Keratinocyte (primary cell): Measurements from ENCODE around the gene NUP205. TPM values are rescaled to one million over a fixed set of nuclear protein-coding genes. Genes with fewer than 3 reads are reported as not detected.

Source experiments
- DNase-seq: peaks from one replicate; pipeline ENCODE4 v3.0.0-alpha.2; 2011; ENCODE audit warnings: low read depth, missing footprints, low spot score
- FAIRE-seq: peaks from 2 replicates; lab custom pipeline; 2011; peaks lifted over from hg19 to GRCh38; lab: Jason Lieb, UNC
- H2AFZ ChIP-seq: 2 replicates; pipeline ENCODE4 v1.6.0; 2012; ENCODE audit warnings: low read length, control low read depth, inconsistent platforms; ENCODE audit not compliant: control insufficient read depth
- H3K27ac ChIP-seq: 2 replicates; pipeline ENCODE4 v1.5.1; 2011; ENCODE audit warnings: low read length; ENCODE audit not compliant: control insufficient read depth, insufficient read depth
- H3K27me3 ChIP-seq: 3 replicates; pipeline ENCODE4 v1.6.0; 2011; ENCODE audit warnings: low read length; ENCODE audit not compliant: control insufficient read depth, insufficient read depth; ENCODE audit errors: extremely low read depth
- H3K36me3 ChIP-seq, 2 experiments: 2 replicates in 1 of 2; 3 replicates in 1 of 2; pipeline ENCODE4 v1.5.1; 2011; ENCODE audit warnings: low read length in 2 of 2, mild to moderate bottlenecking in 1 of 2; ENCODE audit not compliant: control insufficient read depth in 2 of 2, insufficient read depth in 2 of 2; ENCODE audit errors: extremely low read depth in 1 of 2
- H3K4me1 ChIP-seq: 3 replicates; pipeline ENCODE4 v1.5.1; 2011; ENCODE audit warnings: low read length; ENCODE audit not compliant: control insufficient read depth, insufficient read depth; ENCODE audit errors: extremely low read depth
- H3K4me2 ChIP-seq: 3 replicates; pipeline ENCODE4 v1.6.0; 2011; ENCODE audit warnings: low read depth, low read length; ENCODE audit not compliant: control insufficient read depth, insufficient read depth; ENCODE audit errors: extremely low read depth
- H3K4me3 ChIP-seq, 3 experiments: fragments of 200-600 bp in 1 of 3; sonication (generic) in 1 of 3; 2 replicates in 2 of 3; 3 replicates in 1 of 3; pipeline ENCODE4 v1.5.1; 2011 to 2016; ENCODE audit warnings: low read length in 3 of 3, mild to moderate bottlenecking in 3 of 3, control low read depth in 2 of 3, inconsistent platforms in 1 of 3, low read depth in 1 of 3, mixed read lengths in 1 of 3, mixed run types in 1 of 3, moderate library complexity in 1 of 3; ENCODE audit not compliant: control insufficient read depth in 2 of 3, insufficient read depth in 2 of 3; ENCODE audit errors: extremely low read depth in 1 of 3
- H3K79me2 ChIP-seq: 2 replicates; pipeline ENCODE4 v1.6.0; 2012; ENCODE audit warnings: low read length; ENCODE audit not compliant: control insufficient read depth, insufficient read depth
- H3K9ac ChIP-seq: 3 replicates; pipeline ENCODE4 v1.6.0; 2011; ENCODE audit warnings: low read length; ENCODE audit not compliant: control insufficient read depth, insufficient read depth; ENCODE audit errors: extremely low read depth
- H3K9me1 ChIP-seq: 3 replicates; pipeline ENCODE4 v1.6.0; 2011; ENCODE audit warnings: low read length; ENCODE audit not compliant: control insufficient read depth, insufficient read depth; ENCODE audit errors: extremely low read depth
- H3K9me3 ChIP-seq: 2 replicates; pipeline ENCODE4 v1.5.1; 2012; ENCODE audit warnings: low read depth, low read length; ENCODE audit not compliant: control insufficient read depth
- H4K20me1 ChIP-seq: 3 replicates; pipeline ENCODE4 v1.6.0; 2011; ENCODE audit warnings: low read length; ENCODE audit not compliant: control insufficient read depth, insufficient read depth; ENCODE audit errors: extremely low read depth
- CTCF ChIP-seq, 3 experiments: IDR thresholded peaks in 1 of 3; conservative IDR thresholded peaks in 1 of 3; optimal IDR thresholded peaks in 1 of 3; 2 replicates in 2 of 3; 3 replicates in 1 of 3; pipeline versions ENCODE3 to v1.5.1; 2011; ENCODE audit warnings: low read length in 3 of 3, mild to moderate bottlenecking in 3 of 3, moderate library complexity in 2 of 3, control low read depth in 1 of 3, inconsistent platforms in 1 of 3; ENCODE audit not compliant: insufficient read depth in 2 of 3; ENCODE audit errors: extremely low read depth in 1 of 3
- EZH2 ChIP-seq: IDR thresholded peaks from one replicate; pipeline ENCODE4 v1.6.1; 2012; ENCODE audit warnings: inconsistent platforms, mild to moderate bottlenecking, low read length, moderate library complexity
- dilution Hi-C: fragments of 300-500 bp; cut with MboI; formaldehyde crosslinking; loops from one replicate; pipeline ENCODE4 v1.7.0; 2020; ENCODE audit warnings: low sequenced_read_pairs; ENCODE audit not compliant: extremely low pct_ligation_motif_present
- polyA plus RNA-seq, 5 experiments: library from polyadenylated mRNA; depleted of rRNA in 3 of 5; stranded (reverse) in 3 of 5; stranded (forward) in 1 of 5; unstranded in 1 of 5; fragments of >200 nt; gene quantifications; 1 replicate in 1 of 5; 2 replicates in 3 of 5; 3 replicates in 1 of 5; pipeline versions ENCODE4 v1.2.1 to v1.2.3, GENCODE V29; 2011 to 2012; ENCODE audit warnings: missing spikeins in 2 of 5, low read depth in 1 of 5, low replicate concordance in 1 of 5

Gene NUP205
- polyA plus RNA-seq, 1 donor (not counting 4 experiments of a cell fraction or from before 2014, with no cell fraction given), result 74.6 TPM

- no peak for DNase-seq
- Histone ChIP-seq H3K9ac (no peak overlapping the region), H3K36me3 (no peaks in the 10 kb centered on the region), H3K27ac (no peak overlapping the region), H3K4me3 (no peak overlapping the region), H3K4me2 (no peak overlapping the region), H3K79me2 (no peaks in the 10 kb centered on the region), H4K20me1 (no peaks in the 10 kb centered on the region), H3K4me1 (no peaks in the 10 kb centered on the region), H3K9me1 (no peaks in the 10 kb centered on the region), H2AFZ (no peak overlapping the region), H3K9me3 (no peaks in the 10 kb centered on the region), H3K27me3 (no peaks in the 10 kb centered on the region)
- dilution Hi-C loops, result no loop called here
- FAIRE-seq, result no peak
- TF ChIP-seq CTCF (optimal IDR thresholded peaks at IDR 0.05 in 1 of 3, IDR thresholded peaks at IDR 0.05 in 1 of 3, conservative IDR thresholded peaks at IDR 0.05 in 1 of 3; ENCODE audit: extremely low read depth in 1 of 3, insufficient read depth in 2 of 3, low read length in 3 of 3) (no peak), EZH2 (no peak)
These were observed 19.8 kb upstream of the NUP205 start for GRCh38 chr7:135537905-135538304.

GRCh38 chr7:135538376-135538775 is 19.3 kb upstream of the NUP205 start:
- H2AFZ ChIP-seq, result no peak overlapping the region
- dilution Hi-C loops, result no loop called here
- DNase-seq, result no peak
- no peaks in the 10 kb centered on the region for H3K27me3 ChIP-seq
- H3K9me1 ChIP-seq, result no peaks in the 10 kb centered on the region
- FAIRE-seq, result no peak
- H3K4me1 ChIP-seq, result no peaks in the 10 kb centered on the region
- H3K4me3 ChIP-seq, result no peak overlapping the region
- no peak for TF ChIP-seq CTCF (optimal IDR thresholded peaks at IDR 0.05 in 1 of 3, IDR thresholded peaks at IDR 0.05 in 1 of 3, conservative IDR thresholded peaks at IDR 0.05 in 1 of 3; ENCODE audit: extremely low read depth in 1 of 3, insufficient read depth in 2 of 3, low read length in 3 of 3)
- H3K4me2 ChIP-seq, result no peak overlapping the region
- no peak overlapping the region for H3K27ac ChIP-seq
- H4K20me1 ChIP-seq, result no peaks in the 10 kb centered on the region
- no peak overlapping the region for H3K9ac ChIP-seq
- no peaks in the 10 kb centered on the region for H3K9me3 ChIP-seq
- H3K36me3 ChIP-seq, result no peaks in the 10 kb centered on the region
- H3K79me2 ChIP-seq, result no peaks in the 10 kb centered on the region
